Globus pallidus (tissue), 1 donor: Measurements from ENCODE around the gene GKN2.
A peak's percentile ranks its signal among the peaks of the same experiment; 100 is the strongest.
"Not testable (repeated sequence)": the region's sequence is repeated elsewhere in the genome, so short reads cannot be mapped to it uniquely, and the experiment has no call there.

ENCODE experiments used
- DNase-seq: peaks from one replicate; pipeline ENCODE4 v3.0.0-alpha.2; 2015; ENCODE audit warnings: low spot score

The GKN2 gene

GRCh38 chr2:68918497-68918896 lies 34.2 kb downstream of the GKN2 start:
- no peak for DNase-seq

- no peak for DNase-seq
These were observed 35.5 kb downstream of the GKN2 start for GRCh38 chr2:68917034-68917718.

DNA sequence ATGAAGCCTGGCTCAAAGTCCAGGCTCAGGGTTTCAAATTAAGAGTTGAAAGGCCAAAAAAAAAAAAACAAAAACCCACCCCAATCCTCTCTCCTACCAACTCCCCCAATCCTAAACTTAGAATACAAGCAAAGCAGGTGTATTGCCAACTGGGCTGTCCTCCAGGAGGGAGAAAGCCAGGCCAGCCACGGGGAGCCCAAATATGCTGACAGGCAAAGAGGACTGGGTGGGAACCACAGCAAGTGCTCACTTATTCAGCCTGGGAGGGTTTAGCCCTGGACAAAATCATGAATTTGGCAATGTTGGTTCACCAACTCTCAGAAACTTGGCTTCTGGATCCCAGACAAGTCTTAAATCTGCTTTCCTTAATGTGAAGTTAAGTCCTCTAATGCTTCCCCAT lies 36.5 kb downstream of the GKN2 start:
- DNase-seq, result no peak

DNA sequence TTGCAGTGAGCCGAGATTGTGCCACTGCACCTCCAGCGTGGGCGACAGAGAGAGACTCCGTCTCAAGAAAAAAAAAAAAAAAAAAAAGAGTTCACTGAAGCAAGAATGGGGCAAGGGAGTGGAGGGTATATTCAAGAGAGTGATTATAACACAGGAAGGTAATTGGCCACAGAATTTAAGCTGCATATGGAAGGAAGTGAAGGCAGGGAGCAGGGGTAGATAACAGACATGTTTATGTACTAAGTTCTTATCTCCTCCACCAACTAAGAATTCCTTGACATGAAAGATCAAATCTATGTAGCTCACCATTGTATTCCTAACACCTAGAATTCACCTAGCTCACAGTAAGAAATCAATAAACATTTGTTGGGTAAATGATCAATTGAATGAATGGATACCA lies 37.3 kb downstream of the GKN2 start:
- DNase-seq, result no peak

DNA sequence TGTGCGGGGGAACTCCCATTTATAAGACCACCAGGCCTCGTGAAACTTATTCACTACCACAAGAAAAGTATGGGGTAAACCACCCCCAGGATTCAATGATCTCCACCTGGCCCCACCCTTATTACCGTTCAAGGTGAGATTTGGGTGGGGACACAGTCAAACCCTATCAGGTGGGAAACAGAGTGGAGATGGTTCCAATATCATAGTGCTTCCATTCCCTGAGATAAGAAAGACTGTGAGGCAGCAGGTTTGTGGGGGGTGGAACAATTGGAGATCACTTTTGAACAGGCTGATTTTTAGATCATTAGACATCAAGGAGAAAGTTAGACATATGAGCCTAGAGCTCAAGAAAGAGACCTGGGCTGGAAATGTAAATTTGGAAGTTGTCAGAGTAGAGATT lies 39.3 kb downstream of the GKN2 start:
- no peak for DNase-seq

DNA sequence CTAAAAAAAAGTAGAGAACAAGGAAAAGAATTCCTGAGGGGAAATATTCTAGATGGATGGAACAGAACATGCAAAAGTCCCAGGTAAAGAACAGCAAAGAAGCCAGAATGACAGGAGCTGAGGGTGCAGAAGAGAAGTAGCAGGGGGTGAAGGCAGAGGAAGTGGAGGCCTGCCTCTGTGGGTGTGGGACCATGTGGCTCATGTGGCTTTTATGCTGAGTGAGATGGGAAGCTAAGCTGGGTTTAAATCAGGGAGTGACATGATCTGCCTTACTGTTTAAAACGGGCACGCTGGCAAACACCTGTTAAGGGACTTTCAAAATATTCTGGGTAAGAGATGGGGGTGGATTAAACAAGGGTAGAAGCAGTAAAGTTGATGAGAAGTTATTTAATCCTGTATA lies 40.0 kb downstream of the GKN2 start:
- no peak for DNase-seq

- DNase-seq, result no peak
These were observed 40.6 kb downstream of the GKN2 start for GRCh38 chr2:68912111-68912510.

DNA sequence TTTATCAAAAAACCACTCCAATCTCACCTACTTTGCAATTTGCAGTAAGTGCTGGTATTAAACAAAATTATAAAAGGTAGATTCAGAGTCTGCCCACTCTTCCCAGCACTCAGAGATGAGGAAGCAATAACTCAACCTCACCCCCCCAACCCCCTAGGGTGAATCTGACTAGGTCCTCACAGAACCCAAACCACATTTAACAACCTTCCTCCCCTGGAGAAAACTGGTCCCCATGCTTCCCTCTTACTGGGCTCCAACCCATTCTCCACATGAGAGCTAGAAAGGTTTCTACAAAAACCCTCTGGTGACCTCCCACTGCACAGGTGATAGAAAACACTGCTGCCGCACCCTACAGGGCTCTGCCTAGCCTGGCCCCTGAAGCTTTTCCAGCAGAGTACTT lies 41.0 kb downstream of the GKN2 start:
- no peak for DNase-seq

- DNase-seq, result no peak
These were observed 41.4 kb downstream of the GKN2 start for GRCh38 chr2:68911246-68911645.

DNA sequence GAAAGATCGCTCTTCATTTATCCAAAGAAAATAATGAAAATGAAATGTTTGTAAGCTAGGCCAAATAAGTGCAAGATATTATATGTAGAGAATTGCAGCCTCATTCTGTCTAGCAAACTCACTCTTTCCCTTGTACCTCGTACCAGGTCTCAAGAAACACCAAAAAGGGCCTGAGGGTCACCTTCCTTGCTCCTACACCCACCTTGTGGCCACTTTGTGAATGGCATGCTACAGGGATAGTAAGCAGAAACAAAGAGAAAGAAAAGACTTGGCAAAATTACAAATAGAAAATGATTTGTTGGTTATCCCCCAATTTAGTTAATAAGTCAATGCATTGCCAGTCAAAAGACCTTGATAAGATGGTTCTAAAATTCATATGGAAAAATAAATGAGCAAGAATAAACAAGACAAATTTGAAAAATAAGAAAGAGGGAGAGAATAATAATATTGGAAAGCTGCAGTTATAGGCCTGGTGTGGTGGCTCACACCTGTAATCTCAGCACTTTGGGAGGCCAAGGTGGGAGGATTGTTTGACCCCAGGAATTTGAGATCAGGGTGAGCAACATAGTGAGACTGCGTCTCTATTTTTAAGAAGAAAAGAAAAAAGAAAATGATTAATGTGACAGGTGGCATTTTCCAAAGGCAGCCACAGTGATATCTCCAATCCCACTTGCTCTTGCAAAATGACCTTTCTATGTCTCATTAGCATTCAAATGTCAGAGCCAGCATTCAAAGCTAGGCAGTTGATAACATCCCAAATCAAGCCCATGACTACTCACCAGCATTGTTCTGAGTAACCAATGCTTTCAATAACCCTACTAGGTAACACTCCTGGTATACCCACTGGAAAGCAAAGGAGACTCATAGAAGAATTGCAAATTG lies 42.7 kb downstream of the GKN2 start:
- DNase-seq, result peak; percentile 47

- DNase-seq, result no peak
These were observed 44.2 kb downstream of the GKN2 start for GRCh38 chr2:68908392-68908970.

GRCh38 chr2:68907920-68908253 lies 44.8 kb downstream of the GKN2 start:
- no peak for DNase-seq

- no peak for DNase-seq
These were observed 45.3 kb downstream of the GKN2 start for GRCh38 chr2:68907232-68907919.

GRCh38 chr2:68906716-68907115 lies 46.0 kb downstream of the GKN2 start:
- DNase-seq, result no peak

GRCh38 chr2:68905116-68905515 lies 47.6 kb downstream of the GKN2 start:
- DNase-seq, result no peak

DNA sequence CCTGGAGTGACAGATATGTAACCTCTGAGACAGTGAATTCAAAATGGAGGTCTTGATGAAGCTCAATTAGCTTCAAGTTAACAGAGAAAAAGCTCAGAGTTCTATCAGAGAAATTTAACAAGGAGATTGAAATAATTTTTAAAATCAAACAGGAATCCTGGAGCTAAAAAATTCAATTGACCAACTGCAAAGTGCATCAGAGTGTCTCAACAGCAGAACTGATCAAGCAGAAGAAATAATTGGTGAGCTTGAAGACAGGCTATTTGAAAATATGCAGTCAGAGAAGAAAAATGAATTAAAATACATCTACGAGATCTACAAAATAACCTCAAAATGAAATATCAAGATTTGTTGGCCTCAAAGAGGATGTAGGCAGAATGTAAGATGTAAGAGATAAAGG lies 51.1 kb downstream of the GKN2 start:
- no peak for DNase-seq

GRCh38 chr2:68901199-68901514 lies 51.5 kb downstream of the GKN2 start:
- DNase-seq, result no peak

DNA sequence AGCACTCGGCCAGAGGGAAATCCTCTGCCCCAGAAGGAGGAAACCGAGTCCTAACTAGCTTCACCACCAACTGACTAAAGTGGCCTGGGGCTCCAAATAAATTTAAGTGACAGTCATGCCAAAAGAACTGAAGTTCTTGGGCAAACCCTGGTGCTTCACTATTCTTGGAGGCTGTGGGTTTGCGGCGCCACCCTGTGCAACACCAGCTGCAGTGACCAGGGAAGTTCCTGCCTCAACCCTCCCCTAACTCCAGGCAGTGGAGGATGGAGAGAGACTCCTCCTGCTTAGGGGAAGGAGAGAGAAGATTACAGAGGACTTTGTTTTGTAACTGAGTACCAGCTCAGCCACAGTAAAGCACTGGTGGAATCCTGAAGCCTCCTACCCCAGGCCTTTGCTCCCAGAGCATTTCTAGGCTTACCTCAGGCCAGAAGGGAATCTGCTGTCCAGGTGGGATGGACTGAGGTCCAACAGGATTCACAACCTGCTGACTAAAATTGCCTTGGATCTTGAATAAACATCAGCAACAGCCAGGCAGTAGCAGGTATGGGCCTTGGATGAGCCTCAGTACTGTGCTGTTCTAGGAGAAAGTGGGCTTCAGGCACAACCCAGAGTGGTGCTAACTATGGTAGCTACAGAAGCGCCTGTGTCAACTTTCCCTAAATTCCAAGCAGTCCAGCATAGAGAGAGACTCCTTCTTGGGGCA lies 52.0 kb downstream of the GKN2 start:
- DNase-seq, result no peak

GRCh38 chr2:68895981-68896380 lies 56.7 kb downstream of the GKN2 start:
- not testable (repeated sequence) for DNase-seq
